ENCODE measurements around the gene BORCS6.
"Not testable (repeated sequence)": the region's sequence is repeated elsewhere in the genome, so short reads cannot be mapped to it uniquely, and the experiment has no call there.

The BORCS6 gene

DNA sequence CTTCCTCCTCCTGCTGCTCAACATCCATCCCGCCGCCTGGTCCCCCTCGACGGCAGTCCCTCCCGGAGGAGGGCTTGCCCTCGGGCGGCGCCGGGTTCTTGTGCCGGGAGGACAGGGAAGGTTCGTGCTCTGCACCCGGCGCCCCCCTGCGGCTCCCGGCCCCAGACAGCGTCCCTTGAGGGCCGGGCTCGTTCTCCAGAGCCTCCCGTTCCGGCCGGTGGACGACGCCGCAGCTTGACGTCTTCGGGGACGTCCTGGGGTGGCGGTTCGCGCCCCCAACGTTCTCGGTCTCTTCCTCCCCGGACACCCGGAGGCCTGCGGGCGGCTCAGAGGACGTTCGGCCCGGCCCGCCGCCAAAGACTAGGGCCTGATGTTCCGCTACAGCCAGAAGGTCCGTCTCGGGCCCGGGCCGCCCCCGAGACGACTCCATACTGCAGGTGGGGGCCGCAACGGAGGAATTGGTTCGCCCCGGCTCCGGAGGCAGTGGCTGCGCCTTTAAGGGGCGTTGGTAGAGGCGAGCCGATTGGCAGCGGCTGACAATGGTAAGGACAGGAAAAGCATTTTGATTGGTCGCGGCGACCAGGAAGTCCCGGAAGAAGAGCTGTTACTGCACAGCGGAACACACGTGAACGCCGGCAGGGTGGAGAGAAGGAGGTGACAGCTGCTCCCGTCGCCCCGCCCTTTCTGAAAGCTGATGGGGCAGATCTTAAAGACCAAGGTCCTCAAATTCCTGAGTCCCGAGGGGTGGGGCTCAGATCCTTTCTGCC, at the start of gene BORCS6:
Gene BORCS6 (minus strand): TSS at position 470 of the 767 bp plus-strand sequence. CDS start 40 bp downstream, at position 430.
- DNase-seq, result peak; percentile 99

DNA sequence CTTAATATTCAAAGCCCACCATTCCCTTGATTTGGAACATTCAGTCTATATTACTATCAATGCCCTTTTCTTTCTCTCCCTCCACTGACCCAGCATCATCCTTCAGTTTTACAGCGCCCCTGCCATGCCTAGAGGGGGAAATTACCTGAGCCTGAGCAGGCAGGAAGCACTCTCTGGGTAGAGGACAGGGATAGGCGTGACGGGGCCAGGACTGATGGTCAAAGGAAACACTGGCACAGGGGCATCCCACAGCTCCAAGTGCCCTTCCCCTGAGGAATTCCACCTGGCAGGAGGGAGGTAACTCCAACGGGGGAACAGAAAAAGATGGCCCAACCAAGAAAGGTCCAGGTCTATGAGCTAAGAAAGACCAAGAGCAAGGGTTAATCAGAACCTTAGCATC, 47.9 kb upstream of the BORCS6 start:
- no peak for DNase-seq

DNA sequence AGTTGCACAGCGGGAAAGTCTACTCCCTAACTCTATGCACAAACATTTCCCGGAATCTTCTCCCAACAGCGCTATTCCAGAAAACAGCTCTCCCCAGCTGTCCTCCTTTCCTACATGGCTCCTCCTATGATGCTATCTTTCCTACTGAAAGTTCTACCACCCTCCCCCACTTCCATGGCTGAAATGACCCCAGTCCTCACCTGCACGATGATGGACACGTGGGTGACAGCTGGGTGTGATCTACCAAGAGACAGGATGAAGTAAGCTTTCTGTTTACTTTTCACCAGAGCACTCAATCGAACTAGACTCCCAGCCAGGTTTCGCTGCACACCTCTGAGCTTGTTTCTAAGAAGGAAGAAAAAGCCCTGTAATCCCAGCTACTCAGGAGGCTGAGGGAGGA, 47.2 kb upstream of the BORCS6 start:
- no peak for DNase-seq

DNA sequence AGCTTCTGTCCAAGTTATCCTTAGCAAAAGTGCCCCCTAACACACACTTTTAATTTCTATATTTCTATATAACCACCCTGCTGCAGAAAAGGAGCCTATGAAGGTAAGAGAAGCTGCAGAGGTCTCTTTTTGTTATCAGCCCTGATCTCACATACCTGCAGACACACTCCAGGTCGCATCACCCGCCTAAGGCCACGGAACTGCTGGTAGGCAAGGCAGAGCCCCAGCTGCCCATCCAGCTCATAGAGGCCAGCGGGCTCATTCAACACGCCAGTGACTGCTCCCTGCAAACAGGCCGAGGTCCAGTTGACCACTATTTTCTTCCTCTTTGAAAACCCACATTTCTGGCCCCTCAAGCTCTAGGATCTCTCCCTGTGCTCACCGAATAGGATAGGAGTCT, 45.7 kb upstream of the BORCS6 start:
- DNase-seq, result no peak

DNA sequence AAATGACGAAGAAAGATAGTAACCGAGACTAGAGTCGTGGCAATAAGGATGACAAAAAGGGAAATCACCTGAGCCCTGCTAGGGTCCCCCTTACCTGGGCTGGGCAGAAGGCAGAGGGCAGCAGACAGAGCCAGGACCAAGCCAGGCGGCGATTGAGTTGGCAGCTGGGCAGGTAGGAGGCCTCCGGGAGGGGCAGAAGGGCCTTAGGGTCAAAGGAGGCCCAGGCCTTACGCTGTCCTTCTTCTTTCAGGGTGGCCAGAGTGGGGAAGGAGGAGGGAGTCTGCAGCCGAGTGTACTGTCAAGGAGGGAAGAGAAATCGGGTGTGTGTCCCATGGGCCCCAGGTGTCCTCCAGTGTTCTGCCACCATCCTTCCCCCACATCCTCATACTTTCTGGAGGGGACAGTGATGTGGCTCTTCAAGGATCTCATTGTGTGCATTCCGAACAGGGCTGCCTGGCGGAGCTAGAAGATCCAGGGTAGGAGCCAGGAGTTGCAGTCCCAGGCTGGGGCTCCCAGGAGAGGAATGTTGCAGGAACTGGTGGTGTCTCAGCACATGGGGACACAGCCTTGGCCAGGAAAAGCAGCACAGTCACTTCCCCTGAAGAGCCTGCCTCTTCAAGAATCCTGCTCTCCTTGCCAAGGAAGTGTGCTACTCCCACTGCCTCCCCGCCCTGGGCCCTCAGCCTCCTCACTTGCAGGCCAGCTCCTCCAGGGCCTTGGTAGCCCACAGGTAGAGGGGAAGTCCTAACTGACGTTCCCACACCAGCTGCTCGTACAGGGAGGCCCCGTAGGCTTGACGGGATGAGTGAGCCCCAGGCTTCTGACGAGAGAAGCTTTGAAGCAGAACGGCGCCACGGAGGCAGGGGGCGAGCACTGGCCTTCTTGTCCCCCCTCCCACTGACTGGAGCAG, 44.6 kb upstream of the BORCS6 start:
- DNase-seq, result no peak

DNA sequence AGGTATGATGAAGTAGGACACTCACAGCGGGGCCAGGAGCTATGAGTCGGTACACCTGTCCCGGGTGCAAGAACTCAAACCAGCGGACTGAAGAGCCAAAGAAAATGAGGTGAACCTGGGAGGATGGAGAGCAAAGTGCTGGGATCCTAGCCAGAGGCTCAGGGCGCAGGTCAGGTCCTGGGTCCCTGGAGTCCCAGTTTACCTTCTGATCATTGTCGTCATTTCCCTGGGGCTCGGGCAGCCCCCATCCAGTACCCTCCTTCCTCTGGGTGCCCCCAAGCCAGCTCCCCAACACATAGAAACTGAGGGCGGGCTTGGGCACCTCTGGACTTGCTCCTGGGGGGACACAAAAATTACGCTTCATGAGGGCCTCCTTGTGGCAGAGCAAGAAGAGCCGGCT, 41.7 kb upstream of the BORCS6 start:
- DNase-seq, result no peak

DNA sequence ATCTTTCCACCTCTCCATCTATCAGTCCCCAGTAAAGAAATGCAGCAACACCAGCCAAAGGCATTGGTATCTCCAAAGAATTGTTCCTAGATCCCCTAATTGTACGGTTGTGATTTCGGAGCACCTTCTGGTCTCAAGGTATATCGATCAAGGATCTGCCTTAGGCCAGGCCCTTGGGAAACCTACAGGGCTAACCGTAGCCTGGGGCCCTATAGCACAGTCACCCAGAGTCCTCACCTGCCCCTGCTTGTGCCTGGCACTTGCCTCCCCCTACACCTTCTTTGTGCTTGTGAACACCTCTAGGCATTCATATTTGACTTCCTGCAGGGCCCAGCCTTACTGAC, 37.2 kb upstream of the BORCS6 start:
- no peak for DNase-seq

DNA sequence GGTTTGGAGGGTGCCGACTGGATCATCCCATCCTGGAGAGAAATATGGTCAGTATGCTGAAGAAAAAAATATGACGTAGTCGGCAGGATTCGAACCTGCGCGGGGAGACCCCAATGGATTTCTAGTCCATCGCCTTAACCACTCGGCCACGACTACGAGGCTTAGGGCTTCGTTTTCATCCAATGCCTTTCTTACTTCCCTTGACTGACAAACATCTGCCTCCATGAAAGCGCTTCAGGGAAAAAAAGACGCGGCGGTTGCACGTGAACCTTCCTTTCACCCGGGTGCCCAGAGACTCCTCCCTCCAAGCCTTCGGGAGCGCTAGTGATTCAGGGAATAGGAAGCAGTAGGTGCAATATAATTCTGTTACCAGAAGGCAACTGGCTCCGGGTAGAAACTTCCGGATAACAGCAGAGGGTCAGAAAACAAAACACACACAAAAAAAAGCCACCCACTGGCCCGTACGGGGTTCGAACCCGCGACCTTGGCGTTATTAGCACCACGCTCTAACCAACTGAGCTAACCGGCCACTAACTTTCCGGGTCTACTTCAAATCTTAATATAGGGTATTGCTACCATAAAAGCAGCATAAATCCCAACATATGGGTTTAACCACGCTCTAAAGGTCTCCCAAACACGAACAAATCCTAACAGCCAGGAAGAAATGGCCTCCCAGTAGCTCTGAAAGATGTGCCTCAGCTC, 36.7 kb upstream of the BORCS6 start:
- DNase-seq, result peak; percentile 95

DNA sequence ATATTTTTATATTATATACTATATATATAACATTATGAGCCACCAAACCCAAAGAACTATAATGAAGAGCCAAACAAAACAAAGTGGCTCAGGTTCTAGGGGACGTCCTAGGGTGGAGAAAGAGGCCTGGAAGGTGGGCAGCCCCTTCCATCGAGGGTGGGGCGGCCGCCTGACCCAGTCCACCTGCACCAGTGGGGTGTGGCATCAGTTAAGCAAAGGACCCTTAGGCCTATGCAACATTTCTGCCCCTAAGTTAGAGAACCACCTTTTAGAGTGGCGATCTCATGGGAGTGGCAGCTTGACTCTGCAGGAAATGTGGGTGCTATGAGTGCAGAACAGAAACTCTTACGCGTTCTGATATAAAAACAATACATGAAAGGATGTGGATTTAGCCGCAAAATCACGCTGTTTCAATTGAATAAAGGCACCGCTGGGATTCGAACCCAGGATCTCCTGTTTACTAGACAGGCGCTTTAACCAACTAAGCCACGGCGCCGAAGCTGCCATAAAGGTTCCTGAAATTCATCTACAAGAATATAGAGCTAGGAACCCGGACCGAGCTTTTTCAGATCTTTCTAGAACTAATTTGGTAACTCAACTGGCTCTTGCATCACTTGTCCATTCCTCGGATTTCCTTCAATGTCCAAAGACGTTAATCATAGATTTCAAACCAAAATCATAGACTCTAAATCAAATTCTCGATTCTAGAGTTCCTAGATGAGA, 36.0 kb upstream of the BORCS6 start:
- DNase-seq, result peak; percentile 89

DNA sequence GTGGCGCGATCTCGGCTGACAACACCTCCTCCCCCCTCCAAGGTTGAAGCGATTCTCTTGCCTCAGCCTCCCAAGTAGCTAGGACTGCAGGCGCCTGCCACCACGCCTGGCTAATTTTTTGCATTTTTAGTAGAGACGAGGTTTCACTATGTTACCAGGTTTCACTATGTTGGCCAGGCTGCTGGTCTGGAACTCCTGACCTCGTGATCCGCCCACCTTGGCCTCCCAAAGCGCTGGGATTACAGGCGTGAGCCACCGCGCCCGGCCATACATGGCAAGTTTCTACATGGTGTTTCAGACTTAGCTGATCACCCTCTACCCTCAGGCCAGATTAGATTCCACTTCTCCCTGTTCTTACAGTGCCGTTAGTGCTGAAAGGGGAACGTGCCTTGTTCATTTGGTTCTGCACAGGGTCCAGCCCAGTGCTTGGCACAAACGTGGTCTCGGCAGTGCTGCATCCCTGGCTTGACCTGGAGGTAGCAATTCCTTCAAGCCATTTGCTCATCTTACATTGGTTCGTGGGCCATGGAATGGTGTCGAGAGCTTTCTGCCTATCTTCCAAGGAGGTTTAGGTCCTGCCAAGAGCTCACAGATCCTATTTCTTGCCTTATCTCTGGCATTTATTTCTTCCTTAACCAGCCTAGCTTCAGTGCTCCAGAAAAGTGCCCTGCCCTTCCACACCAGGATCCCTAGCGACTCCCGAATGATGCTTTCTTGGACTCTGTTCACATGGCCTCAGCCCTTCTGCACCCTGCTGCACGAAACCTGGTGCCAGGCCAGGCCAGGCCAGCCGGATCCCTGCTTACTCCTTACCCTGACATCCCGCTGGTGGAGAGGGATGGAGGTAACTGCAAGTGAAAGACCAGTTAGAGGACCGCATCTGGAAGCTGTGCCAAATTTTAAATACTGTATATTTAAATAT, 35.2 kb upstream of the BORCS6 start:
- DNase-seq, result no peak

DNA sequence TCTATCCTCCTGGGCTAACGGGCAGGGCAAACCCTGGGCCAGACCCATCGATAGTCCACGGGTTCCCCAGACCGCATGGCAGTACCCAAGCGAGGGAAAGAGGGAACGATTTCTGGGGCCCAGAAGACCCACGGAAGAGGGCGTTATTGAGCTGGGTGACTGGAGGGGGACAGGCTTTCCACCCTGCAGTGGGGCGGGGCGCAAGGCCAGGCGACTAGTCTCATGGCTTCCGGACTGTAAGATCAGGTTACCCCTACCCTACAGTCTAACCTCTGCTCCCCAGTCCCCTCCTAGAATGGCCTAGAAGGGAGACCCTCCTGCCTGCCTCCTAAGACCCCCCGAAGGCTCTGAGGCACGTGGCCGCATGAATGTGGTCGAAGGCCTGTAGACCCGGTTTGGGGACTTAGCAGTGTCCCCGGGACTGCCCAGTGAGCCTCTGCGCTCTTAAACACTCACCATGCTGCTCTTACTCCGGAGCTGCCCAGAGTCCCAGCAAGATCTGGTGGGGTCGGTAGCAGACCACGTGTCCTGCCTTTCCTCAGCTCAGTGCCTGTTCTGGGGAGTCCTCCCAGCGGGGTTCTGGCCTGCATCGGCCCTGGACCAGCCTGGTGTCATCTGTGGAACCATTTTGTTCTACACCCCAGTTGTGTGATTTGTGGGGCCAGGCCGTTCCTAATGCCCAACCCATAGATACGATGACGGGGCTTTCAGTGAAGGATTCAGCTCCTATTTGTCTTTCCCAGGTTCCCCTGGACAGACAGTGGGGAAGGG, 33.6 kb upstream of the BORCS6 start:
- peak; percentile 68 for DNase-seq

DNA sequence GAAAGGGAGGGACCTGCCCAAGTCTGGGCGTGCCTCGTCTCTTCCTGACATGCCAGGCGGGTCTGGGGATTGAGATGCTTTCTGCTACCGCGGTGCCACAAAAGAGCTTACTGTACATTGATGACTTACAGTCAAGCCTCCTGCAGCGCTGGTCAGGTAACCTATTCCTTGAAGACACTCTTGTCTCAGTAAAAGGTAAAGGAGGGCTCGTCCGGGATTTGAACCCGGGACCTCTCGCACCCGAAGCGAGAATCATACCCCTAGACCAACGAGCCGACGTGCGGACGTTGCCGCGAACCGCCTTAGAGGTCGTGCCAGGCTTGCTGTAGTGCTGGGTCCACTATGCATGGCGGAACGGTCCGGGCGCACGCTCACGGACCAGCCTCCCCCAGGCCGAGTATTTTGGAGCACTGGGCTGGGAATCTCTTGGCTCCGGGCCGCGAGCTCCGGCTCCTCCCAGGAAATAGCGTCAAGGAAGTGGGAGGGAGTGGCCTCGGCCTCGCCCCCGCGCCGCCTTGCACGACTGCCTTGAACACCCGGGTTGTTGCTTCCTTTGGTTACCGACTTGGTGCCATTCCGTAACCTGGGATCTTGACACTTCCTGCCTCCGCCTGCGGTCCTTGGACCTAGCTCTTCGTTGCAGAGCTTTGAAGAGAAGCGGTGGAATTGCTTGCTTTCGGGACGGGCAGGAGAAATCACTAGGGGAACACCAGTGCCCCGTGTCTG, 32.8 kb upstream of the BORCS6 start:
- peak; percentile 98 for DNase-seq

DNA sequence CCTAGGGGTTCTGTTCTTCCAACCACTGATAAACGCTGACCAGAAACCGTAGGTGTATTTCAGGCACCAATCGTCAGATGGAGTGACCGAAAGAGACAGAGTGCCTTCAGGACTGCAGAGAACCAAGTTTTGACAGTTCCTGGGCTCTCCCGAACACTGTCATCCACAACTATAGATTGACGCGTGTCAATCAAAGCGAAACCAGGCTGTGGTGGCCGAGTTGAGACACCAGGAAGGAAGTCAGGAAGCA, 32.3 kb upstream of the BORCS6 start:
- no peak for DNase-seq

DNA sequence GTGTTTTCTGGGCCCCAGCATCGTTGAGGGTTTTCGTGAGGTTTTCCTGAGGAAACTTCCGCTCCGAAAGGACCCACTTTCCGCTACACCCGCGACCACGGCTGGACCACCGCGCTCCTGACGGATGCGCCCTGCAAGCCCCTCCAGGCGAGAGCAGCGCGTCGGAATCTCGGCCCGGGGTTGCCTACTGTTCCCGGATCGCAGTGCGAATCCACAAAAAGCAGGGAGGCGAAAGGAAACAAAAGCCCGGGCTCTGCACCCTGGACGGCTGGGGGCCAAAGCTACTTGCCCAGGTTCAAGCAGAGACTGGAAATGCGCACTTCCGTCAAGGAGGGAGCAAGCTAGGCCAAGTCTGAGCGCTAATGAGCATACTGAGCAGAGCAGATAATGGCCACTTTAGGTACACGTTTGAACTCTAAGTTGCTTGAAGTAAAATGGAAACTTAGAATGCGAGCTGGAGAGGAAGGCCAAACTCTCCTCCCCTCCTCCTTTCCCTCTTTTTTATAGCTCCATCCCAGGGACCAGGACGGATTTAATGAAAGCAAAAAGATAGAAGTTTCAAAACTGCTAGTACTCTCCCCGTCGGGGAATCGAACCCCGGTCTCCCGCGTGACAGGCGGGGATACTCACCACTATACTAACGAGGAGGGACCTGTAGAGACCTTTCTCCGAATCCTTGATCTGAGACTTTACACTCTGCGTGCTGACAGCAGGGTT, 31.8 kb upstream of the BORCS6 start:
- DNase-seq, result peak; percentile 92

DNA sequence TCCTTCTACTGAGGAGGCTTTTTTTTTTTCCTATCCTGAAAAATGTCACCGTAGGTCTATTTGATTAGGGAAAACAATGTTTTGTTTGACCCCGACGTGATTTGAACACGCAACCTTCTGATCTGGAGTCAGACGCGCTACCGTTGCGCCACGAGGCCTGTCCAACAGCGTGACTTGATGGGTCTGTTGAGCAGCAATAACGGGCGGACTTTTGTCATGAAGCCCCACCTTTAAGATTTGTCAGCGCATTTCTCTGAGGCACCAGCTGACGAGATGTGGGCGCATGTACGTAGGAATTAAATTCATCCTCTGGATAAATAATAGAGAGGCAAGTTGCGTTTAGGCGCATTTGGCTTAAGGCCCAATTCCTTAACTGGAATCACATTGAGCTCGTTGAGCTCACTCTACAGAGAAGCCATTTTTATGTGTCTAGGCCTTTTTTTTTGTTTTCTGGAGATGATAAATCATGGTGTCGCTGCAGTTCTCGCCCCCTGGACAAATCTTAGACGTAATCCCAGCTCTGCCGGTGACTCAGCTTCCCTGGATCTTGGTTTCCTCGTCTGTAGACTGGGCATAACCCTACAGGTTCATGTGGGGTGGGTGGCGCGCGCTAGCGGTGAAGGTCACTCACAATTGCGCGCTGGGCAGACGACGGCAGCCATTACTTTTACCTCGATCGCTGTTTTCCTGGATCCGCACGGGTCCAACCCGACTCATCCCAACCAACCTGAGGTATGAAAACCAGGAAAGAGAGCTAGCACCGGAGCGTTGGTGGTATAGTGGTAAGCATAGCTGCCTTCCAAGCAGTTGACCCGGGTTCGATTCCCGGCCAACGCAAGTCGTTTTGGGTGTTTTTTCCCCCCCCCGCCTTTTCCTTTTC, 31.0 kb upstream of the BORCS6 start:
- DNase-seq, result peak; percentile 93

DNA sequence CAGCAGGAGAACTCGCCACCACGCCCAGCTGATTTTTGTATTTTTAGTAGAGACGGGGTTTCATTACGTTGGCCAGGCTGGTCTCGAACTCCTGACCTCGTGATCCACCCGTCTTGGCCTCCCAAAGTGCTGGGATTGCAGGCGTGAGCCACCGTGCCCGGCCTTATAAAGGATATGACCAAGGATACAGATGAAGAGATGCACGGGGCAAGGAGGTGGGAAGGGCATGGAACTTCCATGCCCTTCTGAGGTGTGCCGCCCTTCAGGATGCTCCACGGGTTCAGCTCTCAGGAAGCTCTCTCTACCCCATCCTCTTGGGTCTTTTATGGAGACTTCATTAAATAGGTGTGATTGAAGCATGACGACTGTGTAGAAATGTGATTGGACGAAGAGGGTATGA, 24.0 kb upstream of the BORCS6 start:
- DNase-seq, result not testable (repeated sequence)

DNA sequence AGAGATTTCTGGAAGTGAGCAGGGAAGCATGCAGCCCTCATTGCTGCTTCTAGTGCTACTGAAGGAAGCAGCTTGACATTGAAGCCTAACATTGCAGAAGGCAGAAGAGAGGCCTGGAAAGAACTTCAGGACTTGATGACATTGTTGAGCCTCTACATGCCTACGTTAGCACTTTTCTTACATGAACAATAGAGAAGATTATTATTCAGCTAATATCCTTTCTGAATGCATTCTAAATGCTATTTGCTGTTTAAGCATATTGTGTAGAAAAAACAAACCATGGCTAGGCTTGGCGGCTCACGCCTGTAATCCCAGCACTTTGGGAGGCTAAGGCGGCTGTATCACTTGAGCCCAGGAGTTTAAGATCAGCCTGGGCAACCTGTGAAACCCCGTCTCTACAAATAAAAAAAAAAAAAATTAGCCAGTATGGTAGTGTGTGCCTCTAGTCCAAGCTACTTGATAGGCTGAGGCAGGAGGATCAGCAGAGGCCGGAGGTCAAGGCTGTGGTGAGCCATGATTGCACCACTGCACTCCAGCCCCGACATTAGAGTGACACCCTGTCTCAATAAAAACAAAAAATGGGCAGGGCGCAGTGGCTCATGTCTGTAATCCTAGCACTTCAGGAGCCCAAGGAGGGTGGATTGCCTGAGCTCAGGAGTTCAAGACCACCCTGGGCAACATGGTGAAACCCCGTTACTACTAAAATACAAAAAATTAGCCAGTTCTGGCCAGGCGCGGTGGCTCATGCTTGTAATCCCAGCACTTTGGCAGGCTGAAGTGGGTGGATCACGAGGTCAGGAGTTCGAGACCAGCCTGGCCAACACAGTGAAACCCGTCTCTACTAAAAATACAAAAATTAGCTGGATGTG, 22.6 kb upstream of the BORCS6 start:
- peak; percentile 42 for DNase-seq
